ENCODE data around the gene TTC12. TPM values are rescaled to one million over a fixed set of nuclear protein-coding genes. Genes with fewer than 3 reads are reported as not detected.
A peak's percentile ranks its signal among the peaks of the same experiment; 100 is the strongest.
"Not testable (repeated sequence)": the region's sequence is repeated elsewhere in the genome, so short reads cannot be mapped to it uniquely, and the experiment has no call there.

The TTC12 gene
- total and polyA plus RNA-seq, 12 donors: 5.6 to 26.9 (median 16.5) TPM

GRCh38 chr11:113295993-113296392, 18.4 kb upstream of the TTC12 start:
- WGBS, 4 donors: 88 to 96% (median 90%) methylated on average over 7 of the region's 7 CpGs
- intact Hi-C loops (cut with DNase I): no loop called here
- Histone ChIP-seq H3K27ac (no peak overlapping the region), H3K4me3 (no peak overlapping the region), H3K27me3 (no peaks in the 10 kb centered on the region), H3K9me3 (replicated peaks in 1 of 3) (no peaks in the 10 kb centered on the region), H3K36me3 (replicated peaks in 1 of 2) (no peaks in the 10 kb centered on the region), H3K4me1 (replicated peaks in 1 of 2) (no peaks in the 10 kb centered on the region)
- DNase-seq: no peak
- no peak for TF ChIP-seq CTCF (IDR thresholded peaks at IDR 0.05)
- no peak for TF ChIP-seq POLR2A (IDR thresholded peaks at IDR 0.05)

- WGBS, 4 donors: 83 to 86% (median 83%) methylated on average over 2 of the region's 2 CpGs
- Histone ChIP-seq H3K27me3 (no peaks in the 10 kb centered on the region), H3K9me3 (replicated peaks in 1 of 3) (no peaks in the 10 kb centered on the region), H3K4me1 (replicated peaks in 1 of 2) (no peaks in the 10 kb centered on the region), H3K27ac (peak overlapping the region in 1 of 5 donors; percentile 19), H3K36me3 (replicated peaks in 1 of 2) (no peaks in the 10 kb centered on the region), H3K4me3 (no peak overlapping the region)
- TF ChIP-seq POLR2A (IDR thresholded peaks at IDR 0.05) (no peak), CTCF (IDR thresholded peaks at IDR 0.05) (no peak)
- intact Hi-C loops (cut with DNase I): no loop called here
- peak in 2 of 7 donors; percentile 19 to 47 for DNase-seq
Observed at GRCh38 chr11:113296447-113297205, 17.8 kb upstream of the TTC12 start.

- H3K27ac ChIP-seq; H3K4me1 ChIP-seq (replicated peaks in 1 of 2); H3K4me3 ChIP-seq; intact Hi-C loops (cut with DNase I); H3K27me3 ChIP-seq; H3K36me3 ChIP-seq (replicated peaks in 1 of 2); DNase-seq; H3K9me3 ChIP-seq (replicated peaks in 1 of 3): not testable (repeated sequence)
- WGBS, 4 donors: 88 to 91% (median 90%) methylated on average over 3 of the region's 3 CpGs
Observed at GRCh38 chr11:113298496-113298895, 15.9 kb upstream of the TTC12 start.

- TF ChIP-seq POLR2A (IDR thresholded peaks at IDR 0.05): no peak
- no peak for TF ChIP-seq CTCF (IDR thresholded peaks at IDR 0.05)
- no peak overlapping the region for H3K4me3 ChIP-seq
- no peaks in the 10 kb centered on the region for H3K36me3 ChIP-seq (replicated peaks in 1 of 2)
- H3K27ac ChIP-seq: no peak overlapping the region
- H3K27me3 ChIP-seq: no peaks in the 10 kb centered on the region
- H3K9me3 ChIP-seq (replicated peaks in 1 of 3): no peaks in the 10 kb centered on the region
- intact Hi-C loops (cut with DNase I): loop anchor here in 1 of 2 donors (5.0 to 10.0 kb wide), 2 partner anchors 227 to 430 kb away; no protein-coding TSS in a partner anchor
- no peaks in the 10 kb centered on the region for H3K4me1 ChIP-seq (replicated peaks in 1 of 2)
- DNase-seq: no peak
Observed at GRCh38 chr11:113304916-113305315, 9.5 kb upstream of the TTC12 start.

All from adrenal gland (tissue), 12 donors.